HL-60 (cell line): ENCODE measurements around the gene SHC3.

Experiments
- CTCF ChIP-seq: IDR thresholded peaks from one replicate; pipeline ENCODE4 v1.5.1; 2011; ENCODE audit warnings: low read length, control low read depth, inconsistent platforms; ENCODE audit not compliant: insufficient read depth
- GABPA ChIP-seq: IDR thresholded peaks from 2 replicates; pipeline ENCODE4 v1.6.1; 2012; ENCODE audit warnings: low read depth
- POLR2AphosphoS5 ChIP-seq: IDR thresholded peaks from 2 replicates; pipeline ENCODE4 v1.6.1; 2012; ENCODE audit warnings: low read depth

- TF ChIP-seq CTCF (no peak), GABPA (no peak), POLR2AphosphoS5 (no peak)
Observed at GRCh38 chr9:89166852-89167251, 11.8 kb downstream of the SHC3 start.
